ENCODE results near the gene CNTFR.

DNA sequence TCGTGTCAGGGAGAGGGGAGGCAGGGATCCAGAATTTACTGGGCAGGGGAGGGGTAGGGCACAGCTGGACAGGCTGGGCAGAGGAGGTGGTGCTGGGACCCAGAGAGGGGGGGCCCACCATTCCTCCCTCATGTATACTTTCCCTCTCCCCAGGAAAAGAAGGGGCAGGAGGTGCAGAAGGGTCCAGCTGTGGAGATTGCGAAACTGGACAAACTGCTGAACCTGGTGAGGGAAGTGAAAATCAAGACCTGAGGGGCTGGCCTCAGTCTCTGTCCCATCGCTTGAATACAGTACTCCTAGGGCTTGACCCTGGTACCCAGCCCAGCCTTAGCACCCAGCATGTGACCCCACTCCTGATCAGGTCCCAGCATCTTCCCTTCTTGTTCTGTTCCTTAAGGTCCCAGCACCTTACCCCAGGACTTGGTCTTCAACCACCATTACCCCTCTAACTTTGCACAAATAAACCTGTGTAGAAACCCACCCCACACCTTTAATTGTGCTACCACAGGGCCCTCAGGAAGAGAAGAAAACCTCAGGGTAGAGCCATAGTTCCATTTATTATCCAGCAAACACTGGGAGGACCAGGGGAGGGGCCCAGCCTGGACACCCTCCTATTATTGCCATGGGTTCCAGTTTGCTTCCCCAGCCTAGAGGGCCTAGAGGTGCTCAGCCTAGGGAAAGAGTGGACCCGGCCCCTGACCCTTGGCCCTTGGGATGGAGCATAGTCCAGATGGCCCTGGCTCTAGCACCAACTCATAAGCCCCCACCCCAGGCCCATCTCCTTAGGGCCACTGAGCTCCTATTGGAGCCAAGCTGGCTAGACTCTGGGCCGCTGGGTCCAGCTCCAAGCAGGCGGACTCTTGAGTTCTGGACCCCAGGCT lies 68.8 kb downstream of the CNTFR start:
- TF ChIP-seq, protein P1, sequence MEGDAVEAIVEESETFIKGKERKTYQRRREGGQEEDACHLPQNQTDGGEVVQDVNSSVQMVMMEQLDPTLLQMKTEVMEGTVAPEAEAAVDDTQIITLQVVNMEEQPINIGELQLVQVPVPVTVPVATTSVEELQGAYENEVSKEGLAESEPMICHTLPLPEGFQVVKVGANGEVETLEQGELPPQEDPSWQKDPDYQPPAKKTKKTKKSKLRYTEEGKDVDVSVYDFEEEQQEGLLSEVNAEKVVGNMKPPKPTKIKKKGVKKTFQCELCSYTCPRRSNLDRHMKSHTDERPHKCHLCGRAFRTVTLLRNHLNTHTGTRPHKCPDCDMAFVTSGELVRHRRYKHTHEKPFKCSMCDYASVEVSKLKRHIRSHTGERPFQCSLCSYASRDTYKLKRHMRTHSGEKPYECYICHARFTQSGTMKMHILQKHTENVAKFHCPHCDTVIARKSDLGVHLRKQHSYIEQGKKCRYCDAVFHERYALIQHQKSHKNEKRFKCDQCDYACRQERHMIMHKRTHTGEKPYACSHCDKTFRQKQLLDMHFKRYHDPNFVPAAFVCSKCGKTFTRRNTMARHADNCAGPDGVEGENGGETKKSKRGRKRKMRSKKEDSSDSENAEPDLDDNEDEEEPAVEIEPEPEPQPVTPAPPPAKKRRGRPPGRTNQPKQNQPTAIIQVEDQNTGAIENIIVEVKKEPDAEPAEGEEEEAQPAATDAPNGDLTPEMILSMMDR (IDR thresholded peaks at IDR 0.05; ENCODE audit: low read depth, low read length, missing input control): no peak
- TF ChIP-seq YY1 (IDR thresholded peaks at IDR 0.05): no peak
- no peak for TF ChIP-seq JUND (IDR thresholded peaks at IDR 0.05)
- TF ChIP-seq, protein P2, sequence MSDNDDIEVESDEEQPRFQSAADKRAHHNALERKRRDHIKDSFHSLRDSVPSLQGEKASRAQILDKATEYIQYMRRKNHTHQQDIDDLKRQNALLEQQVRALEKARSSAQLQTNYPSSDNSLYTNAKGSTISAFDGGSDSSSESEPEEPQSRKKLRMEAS (IDR thresholded peaks at IDR 0.05): no peak
- TF ChIP-seq TAF1 (conservative IDR thresholded peaks at IDR 0.05): no peak
- TF ChIP-seq, protein P3, sequence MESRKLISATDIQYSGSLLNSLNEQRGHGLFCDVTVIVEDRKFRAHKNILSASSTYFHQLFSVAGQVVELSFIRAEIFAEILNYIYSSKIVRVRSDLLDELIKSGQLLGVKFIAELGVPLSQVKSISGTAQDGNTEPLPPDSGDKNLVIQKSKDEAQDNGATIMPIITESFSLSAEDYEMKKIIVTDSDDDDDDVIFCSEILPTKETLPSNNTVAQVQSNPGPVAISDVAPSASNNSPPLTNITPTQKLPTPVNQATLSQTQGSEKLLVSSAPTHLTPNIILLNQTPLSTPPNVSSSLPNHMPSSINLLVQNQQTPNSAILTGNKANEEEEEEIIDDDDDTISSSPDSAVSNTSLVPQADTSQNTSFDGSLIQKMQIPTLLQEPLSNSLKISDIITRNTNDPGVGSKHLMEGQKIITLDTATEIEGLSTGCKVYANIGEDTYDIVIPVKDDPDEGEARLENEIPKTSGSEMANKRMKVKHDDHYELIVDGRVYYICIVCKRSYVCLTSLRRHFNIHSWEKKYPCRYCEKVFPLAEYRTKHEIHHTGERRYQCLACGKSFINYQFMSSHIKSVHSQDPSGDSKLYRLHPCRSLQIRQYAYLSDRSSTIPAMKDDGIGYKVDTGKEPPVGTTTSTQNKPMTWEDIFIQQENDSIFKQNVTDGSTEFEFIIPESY (IDR thresholded peaks at IDR 0.05): no peak
- TF ChIP-seq GABPA (IDR thresholded peaks at IDR 0.05 in 1 of 2, conservative IDR thresholded peaks at IDR 0.05 in 1 of 2): no peak
- TF ChIP-seq, protein P4, sequence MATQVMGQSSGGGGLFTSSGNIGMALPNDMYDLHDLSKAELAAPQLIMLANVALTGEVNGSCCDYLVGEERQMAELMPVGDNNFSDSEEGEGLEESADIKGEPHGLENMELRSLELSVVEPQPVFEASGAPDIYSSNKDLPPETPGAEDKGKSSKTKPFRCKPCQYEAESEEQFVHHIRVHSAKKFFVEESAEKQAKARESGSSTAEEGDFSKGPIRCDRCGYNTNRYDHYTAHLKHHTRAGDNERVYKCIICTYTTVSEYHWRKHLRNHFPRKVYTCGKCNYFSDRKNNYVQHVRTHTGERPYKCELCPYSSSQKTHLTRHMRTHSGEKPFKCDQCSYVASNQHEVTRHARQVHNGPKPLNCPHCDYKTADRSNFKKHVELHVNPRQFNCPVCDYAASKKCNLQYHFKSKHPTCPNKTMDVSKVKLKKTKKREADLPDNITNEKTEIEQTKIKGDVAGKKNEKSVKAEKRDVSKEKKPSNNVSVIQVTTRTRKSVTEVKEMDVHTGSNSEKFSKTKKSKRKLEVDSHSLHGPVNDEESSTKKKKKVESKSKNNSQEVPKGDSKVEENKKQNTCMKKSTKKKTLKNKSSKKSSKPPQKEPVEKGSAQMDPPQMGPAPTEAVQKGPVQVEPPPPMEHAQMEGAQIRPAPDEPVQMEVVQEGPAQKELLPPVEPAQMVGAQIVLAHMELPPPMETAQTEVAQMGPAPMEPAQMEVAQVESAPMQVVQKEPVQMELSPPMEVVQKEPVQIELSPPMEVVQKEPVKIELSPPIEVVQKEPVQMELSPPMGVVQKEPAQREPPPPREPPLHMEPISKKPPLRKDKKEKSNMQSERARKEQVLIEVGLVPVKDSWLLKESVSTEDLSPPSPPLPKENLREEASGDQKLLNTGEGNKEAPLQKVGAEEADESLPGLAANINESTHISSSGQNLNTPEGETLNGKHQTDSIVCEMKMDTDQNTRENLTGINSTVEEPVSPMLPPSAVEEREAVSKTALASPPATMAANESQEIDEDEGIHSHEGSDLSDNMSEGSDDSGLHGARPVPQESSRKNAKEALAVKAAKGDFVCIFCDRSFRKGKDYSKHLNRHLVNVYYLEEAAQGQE (IDR thresholded peaks at IDR 0.05): no peak

Measured in liver (tissue), 3 donors.